AG09319 (cell line): ENCODE measurements around the gene RPL18.

Source experiments
- DNase-seq: peaks from one replicate; pipeline ENCODE4 v3.0.0-alpha.2; 2010; ENCODE audit warnings: low read depth; ENCODE audit errors: extremely low read depth
- TF ChIP-seq, protein P1 (sequence below): IDR thresholded peaks from 2 replicates; pipeline ENCODE4 v1.5.1; 2011; ENCODE audit warnings: low read depth, mild to moderate bottlenecking, inconsistent platforms, low read length, moderate library complexity

Gene RPL18

DNA sequence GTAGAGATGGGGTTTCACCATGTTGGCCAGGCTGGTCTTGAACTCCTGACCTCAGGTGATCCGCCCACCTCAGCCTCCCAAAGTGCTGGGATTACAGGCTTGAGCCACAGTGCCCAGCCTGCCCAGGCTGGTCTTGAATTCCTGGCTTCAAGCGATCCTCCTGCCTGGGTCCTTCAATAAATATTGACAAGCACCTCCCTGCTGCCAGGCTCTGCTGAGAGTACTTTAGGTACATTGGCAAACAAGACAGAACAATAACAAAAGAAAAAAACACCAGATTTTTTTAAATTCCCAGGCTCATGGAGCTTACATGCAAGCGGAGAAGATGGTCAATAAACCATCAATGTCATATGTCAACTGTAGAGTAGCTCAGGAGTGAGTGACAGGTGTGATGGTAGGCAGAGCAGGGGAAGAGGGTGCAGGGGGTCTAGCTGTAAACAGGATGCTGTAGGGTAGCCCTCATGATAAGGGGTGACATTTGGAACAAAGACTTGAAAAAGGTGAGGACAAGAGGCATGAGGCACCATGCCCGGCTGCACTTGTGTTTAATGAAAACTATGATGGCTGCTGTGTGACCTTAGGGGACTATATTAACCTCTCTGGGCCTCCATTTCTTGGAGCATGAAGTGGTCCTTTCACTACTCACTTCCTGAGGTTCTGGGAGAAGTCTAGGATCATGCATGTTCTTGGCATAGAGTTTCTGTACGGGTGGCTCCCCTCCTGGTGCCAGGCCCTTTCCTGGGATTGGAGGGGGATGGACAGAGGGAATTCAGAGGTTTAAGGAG, 47.4 kb downstream of the RPL18 start:
- DNase-seq, result no peak
- TF ChIP-seq, protein P1, sequence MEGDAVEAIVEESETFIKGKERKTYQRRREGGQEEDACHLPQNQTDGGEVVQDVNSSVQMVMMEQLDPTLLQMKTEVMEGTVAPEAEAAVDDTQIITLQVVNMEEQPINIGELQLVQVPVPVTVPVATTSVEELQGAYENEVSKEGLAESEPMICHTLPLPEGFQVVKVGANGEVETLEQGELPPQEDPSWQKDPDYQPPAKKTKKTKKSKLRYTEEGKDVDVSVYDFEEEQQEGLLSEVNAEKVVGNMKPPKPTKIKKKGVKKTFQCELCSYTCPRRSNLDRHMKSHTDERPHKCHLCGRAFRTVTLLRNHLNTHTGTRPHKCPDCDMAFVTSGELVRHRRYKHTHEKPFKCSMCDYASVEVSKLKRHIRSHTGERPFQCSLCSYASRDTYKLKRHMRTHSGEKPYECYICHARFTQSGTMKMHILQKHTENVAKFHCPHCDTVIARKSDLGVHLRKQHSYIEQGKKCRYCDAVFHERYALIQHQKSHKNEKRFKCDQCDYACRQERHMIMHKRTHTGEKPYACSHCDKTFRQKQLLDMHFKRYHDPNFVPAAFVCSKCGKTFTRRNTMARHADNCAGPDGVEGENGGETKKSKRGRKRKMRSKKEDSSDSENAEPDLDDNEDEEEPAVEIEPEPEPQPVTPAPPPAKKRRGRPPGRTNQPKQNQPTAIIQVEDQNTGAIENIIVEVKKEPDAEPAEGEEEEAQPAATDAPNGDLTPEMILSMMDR, result no peak

DNA sequence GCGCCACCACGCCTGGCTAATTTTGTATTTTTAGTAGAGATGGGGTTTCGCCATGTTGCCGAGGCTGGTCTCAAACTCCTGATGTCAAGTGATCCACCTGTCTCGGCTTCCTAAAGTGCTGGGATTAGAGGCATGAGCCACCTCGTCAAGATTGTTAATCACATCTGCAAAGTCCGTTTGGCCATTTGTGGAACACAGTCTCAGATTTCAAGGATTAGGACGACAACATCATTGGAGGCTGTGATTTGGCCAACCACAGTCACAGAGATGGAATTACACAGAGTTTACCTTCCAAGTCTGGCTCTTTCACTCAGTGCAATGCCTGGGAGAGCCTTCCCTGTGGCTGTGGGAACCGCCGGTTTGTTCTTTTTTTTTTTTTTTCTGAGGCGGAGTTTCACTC, 49.2 kb downstream of the RPL18 start:
- TF ChIP-seq, protein P1, result no peak
- DNase-seq, result no peak

DNA sequence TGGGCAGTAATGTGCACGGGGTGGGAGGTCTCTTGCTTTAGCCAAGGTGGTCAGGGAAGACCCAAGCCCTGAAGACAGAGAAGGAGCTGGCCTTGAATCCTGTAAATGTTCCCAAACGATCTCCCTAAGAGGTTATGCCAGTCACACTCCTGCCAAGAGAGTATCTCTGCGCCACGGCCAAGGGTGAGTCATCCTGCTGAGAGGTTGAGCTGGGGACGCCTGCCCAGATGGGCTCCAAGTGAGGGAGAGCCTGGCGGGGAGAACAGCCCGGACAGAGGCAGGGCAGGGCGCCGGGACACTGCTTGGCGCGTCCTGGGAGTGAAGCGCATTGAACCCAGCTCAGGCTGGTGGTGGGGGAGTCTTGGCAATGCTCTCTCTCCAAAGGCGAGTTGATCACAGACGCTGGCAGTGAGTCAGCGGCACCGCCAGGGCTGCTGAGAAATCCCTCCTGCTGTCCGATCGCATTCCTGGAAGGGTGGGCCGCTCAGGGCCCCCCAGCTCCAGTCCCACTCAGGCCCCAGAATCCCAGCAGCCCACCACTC, 50.6 kb downstream of the RPL18 start:
- TF ChIP-seq, protein P1, result no peak

More for the DNA sequence above, 50.6 kb downstream of the RPL18 start:
- peak; percentile 75 for DNase-seq
